CD4-positive, alpha-beta T cell (primary cell): ENCODE measurements around the gene XKR7. TPM values are rescaled to one million over a fixed set of nuclear protein-coding genes. Genes with fewer than 3 reads are reported as not detected.

ENCODE experiments used
- ATAC-seq: fragments of 200-7000 bp; cut with Tn5 transposase; one replicate; pipeline ENCODE4 v1.10.0; 2022; ENCODE audit warnings: mild to moderate bottlenecking; ENCODE audit not compliant: poor library complexity
- CTCF ChIA-PET: fragments of 350-600 bp; sonication (Branson Sonifier 250); formaldehyde crosslinking; loops from one replicate; lab custom pipeline; 2021; ENCODE audit warnings: antibody characterized with exemption, inconsistent platforms; lab: Charles Lee
- POLR2A ChIA-PET: fragments of 350-600 bp; sonication (Branson Sonifier 250); formaldehyde crosslinking; loops from one replicate; lab custom pipeline; 2021; ENCODE audit warnings: antibody characterized with exemption, inconsistent platforms; lab: Charles Lee
- DNase-seq, 14 experiments: peaks; one replicate each; pipeline ENCODE4 v3.0.0-alpha.2; 2013 to 2020; ENCODE audit warnings: mixed read lengths in 2 of 14
- H3K27ac ChIP-seq, 2 donors: one replicate each; pipeline versions ENCODE4 v1.5.1 to v1.7.0; 2013; ENCODE audit warnings: low read length in 2 of 2, low read depth in 1 of 2, mild to moderate bottlenecking in 1 of 2
- H3K27me3 ChIP-seq, 2 experiments: 1 replicate in 1 of 2; 2 replicates in 1 of 2; pipeline versions ENCODE4 v1.6.1 to v1.7.0; 2013; ENCODE audit warnings: low read length in 2 of 2, control low read depth in 1 of 2, mild to moderate bottlenecking in 1 of 2, moderate library complexity in 1 of 2; ENCODE audit not compliant: insufficient read depth in 2 of 2, control insufficient read depth in 1 of 2
- H3K36me3 ChIP-seq: one replicate; pipeline ENCODE4 v1.6.1; 2013; ENCODE audit warnings: low read length, control low read depth; ENCODE audit not compliant: insufficient read depth
- H3K4me1 ChIP-seq: one replicate; pipeline ENCODE4 v1.6.1; 2013; ENCODE audit warnings: low read length, control low read depth; ENCODE audit not compliant: insufficient read depth
- H3K4me3 ChIP-seq: one replicate; pipeline ENCODE4 v1.5.1; 2013; ENCODE audit warnings: mild to moderate bottlenecking, low read length, moderate library complexity
- H3K9me3 ChIP-seq, 2 experiments: 1 replicate in 1 of 2; 2 replicates in 1 of 2; pipeline versions ENCODE4 v1.6.1 to v1.7.0; 2013; ENCODE audit warnings: low read length in 2 of 2, mild to moderate bottlenecking in 2 of 2, control low read depth in 1 of 2, moderate library complexity in 1 of 2; ENCODE audit not compliant: control insufficient read depth in 1 of 2, insufficient read depth in 1 of 2
- H3K27ac Mint-ChIP-seq: one replicate; pipeline ENCODE4 v1.8.0; 2020; ENCODE audit warnings: mixed read lengths
- H3K27me3 Mint-ChIP-seq: one replicate; pipeline ENCODE4 v1.8.0; 2021; ENCODE audit warnings: mixed read lengths
- H3K36me3 Mint-ChIP-seq: one replicate; pipeline ENCODE4 v1.8.0; 2021; ENCODE audit warnings: low read depth, mixed read lengths
- H3K4me1 Mint-ChIP-seq: one replicate; pipeline ENCODE4 v1.8.0; 2021; ENCODE audit warnings: low read depth, mixed read lengths
- H3K4me3 Mint-ChIP-seq: one replicate; pipeline ENCODE4 v1.8.0; 2020; ENCODE audit warnings: mild to moderate bottlenecking, mixed read lengths
- H3K9me3 Mint-ChIP-seq: one replicate; pipeline ENCODE4 v1.8.0; 2020; ENCODE audit warnings: mixed read lengths
- CTCF ChIP-seq: fragments of 200-600 bp; IDR thresholded peaks from one replicate; pipeline ENCODE4 v1.8.0; 2022; ENCODE audit warnings: antibody characterized with exemption, mild to moderate bottlenecking
- intact Hi-C, 2 experiments: fragments of 100-400 bp; cut with DNase I in 1 of 2; cut with micrococcal nuclease in 1 of 2; formaldehyde crosslinking; loops; one replicate each; pipeline versions ENCODE4 v1.15.1 to v1.9.0; 2023 to 2025; cut with DNase I, micrococcal nuclease
- total RNA-seq, 174 experiments: library from RNA in 2 of 174; stranded (reverse) in 2 of 174; gene quantifications; one replicate each; pipeline ENCODE4 v1.2.3 and lab custom pipeline; 2021 to 2026

Gene XKR7
- total RNA-seq, 2 experiments from 2014 or later = not detected

GRCh38 chr20:32035426-32035779 lies 67.5 kb downstream of the XKR7 start:
- H3K9me3 Mint-ChIP-seq = no peaks in the 10 kb centered on the region
- no peak for TF ChIP-seq CTCF

GRCh38 chr20:32036252-32036651 lies 68.3 kb downstream of the XKR7 start:
- no peaks in the 10 kb centered on the region for H3K4me1 Mint-ChIP-seq
- H3K4me3 ChIP-seq = no peak overlapping the region
- H3K9me3 Mint-ChIP-seq = no peaks in the 10 kb centered on the region
- H3K27ac Mint-ChIP-seq = no peak overlapping the region
- no peak for DNase-seq
- no peak overlapping the region for H3K27ac ChIP-seq
- TF ChIP-seq CTCF = no peak
- no peak for ATAC-seq
- H3K27me3 ChIP-seq = peaks cover 19 to 32% of the 10 kb centered on the region in 2 experiments
- H3K4me1 ChIP-seq = peaks cover 13% of the 10 kb centered on the region
- H3K27me3 Mint-ChIP-seq = peaks cover 87% of the 10 kb centered on the region
- POLR2A ChIA-PET = no interaction called here
- H3K4me3 Mint-ChIP-seq = no peak overlapping the region
- intact Hi-C loops = no loop called here
- CTCF ChIA-PET = interaction anchor here (1.2 kb wide), 1 partner anchor 184 kb away, joined by 3 read pairs; no protein-coding TSS in a partner anchor
- no peaks in the 10 kb centered on the region for H3K36me3 Mint-ChIP-seq
- no peaks in the 10 kb centered on the region for H3K36me3 ChIP-seq
- no peaks in the 10 kb centered on the region for H3K9me3 ChIP-seq

More at GRCh38 chr20:32035426-32035779, 67.5 kb downstream of the XKR7 start:
- no peaks in the 10 kb centered on the region for H3K9me3 ChIP-seq
- no peaks in the 10 kb centered on the region for H3K36me3 ChIP-seq
- Mint-ChIP-seq H3K4me1 (no peaks in the 10 kb centered on the region), H3K27ac (no peak overlapping the region), H3K4me3 (no peak overlapping the region), H3K36me3 (no peaks in the 10 kb centered on the region), H3K27me3 (peaks cover 81% of the 10 kb centered on the region)
- intact Hi-C loops = no loop called here
- no peak overlapping the region for H3K27ac ChIP-seq
- peaks cover 15% of the 10 kb centered on the region for H3K4me1 ChIP-seq
- POLR2A ChIA-PET = no interaction called here
- CTCF ChIA-PET = interaction anchor here (1.2 kb wide), 1 partner anchor 183 kb away, joined by 3 read pairs; no protein-coding TSS in a partner anchor
- no peak overlapping the region for H3K4me3 ChIP-seq
- DNase-seq (peak in 1 of 14 experiments; percentile 33), ATAC-seq (no peak)
- peaks cover 24 to 28% of the 10 kb centered on the region in 2 experiments for H3K27me3 ChIP-seq

- Mint-ChIP-seq H3K36me3 (no peaks in the 10 kb centered on the region), H3K4me1 (no peaks in the 10 kb centered on the region), H3K27ac (no peak overlapping the region), H3K4me3 (no peak overlapping the region), H3K27me3 (peaks cover 86% of the 10 kb centered on the region), H3K9me3 (no peaks in the 10 kb centered on the region)
- Histone ChIP-seq H3K27me3 (peaks cover 13 to 32% of the 10 kb centered on the region in 2 experiments), H3K36me3 (no peaks in the 10 kb centered on the region), H3K4me3 (no peak overlapping the region), H3K9me3 (no peaks in the 10 kb centered on the region), H3K27ac (no peak overlapping the region), H3K4me1 (peaks cover 7% of the 10 kb centered on the region)
- POLR2A ChIA-PET = no interaction called here
- DNase-seq (no peak), ATAC-seq (no peak)
- intact Hi-C loops = no loop called here
- TF ChIP-seq CTCF = no peak
- CTCF ChIA-PET = no interaction called here
Measured at GRCh38 chr20:32036716-32037485, 69.0 kb downstream of the XKR7 start.
